Thyroid gland (tissue), 4 donors: Measurements from ENCODE around the gene CDC42BPA.

Source experiments
- CTCF ChIP-seq, 6 experiments: fragments of 200-600 bp in 3 of 6; fragments of 450-650 bp in 3 of 6; sonication (generic) in 3 of 6; IDR thresholded peaks; one replicate each; pipeline ENCODE4 v1.5.1; 2016 to 2019; ENCODE audit warnings: antibody characterized with exemption in 6 of 6, mild to moderate bottlenecking in 2 of 6, inconsistent platforms in 1 of 6, moderate library complexity in 1 of 6
- POLR2A ChIP-seq, 2 donors: fragments of 450-650 bp; IDR thresholded peaks; one replicate each; pipeline ENCODE4 v1.6.1; 2017; ENCODE audit warnings: antibody characterized with exemption in 2 of 2, mild to moderate bottlenecking in 2 of 2, moderate library complexity in 1 of 2

DNA sequence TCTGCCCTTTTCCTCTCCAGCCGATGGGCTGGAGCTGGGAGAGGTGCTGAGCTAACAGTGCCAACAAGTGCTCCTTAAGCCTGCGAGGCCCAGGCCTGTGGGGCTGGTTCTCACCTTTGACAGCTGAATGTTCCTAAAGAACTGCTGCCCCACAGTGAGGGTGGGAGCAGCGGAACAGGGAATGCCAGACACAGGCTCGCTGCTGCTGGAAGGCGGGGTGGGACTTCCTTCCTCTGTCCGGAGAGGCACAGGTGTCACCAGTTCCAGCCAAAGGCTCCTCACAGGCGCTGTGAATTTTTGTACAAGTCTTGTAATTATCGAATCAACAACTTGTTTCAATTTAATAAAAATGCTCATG, 331.1 kb downstream of the CDC42BPA start:
- TF ChIP-seq CTCF (IDR thresholded peaks at IDR 0.05) (no peak), POLR2A (IDR thresholded peaks at IDR 0.05) (no peak)
